IMR-90 (cell line): Measurements from ENCODE around the gene SRC. TPM values are rescaled to one million over a fixed set of nuclear protein-coding genes. Genes with fewer than 3 reads are reported as not detected.
A peak's percentile ranks its signal among the peaks of the same experiment; 100 is the strongest.

Experiments used
- ATAC-seq: fragments of 200-7000 bp; cut with Tn5 transposase; 2 replicates; pipeline ENCODE4 v1.9.1; 2020; ENCODE audit warnings: low read depth, mild to moderate bottlenecking, moderate library complexity
- BruUV-seq: library from RNA; stranded (reverse); fragments of 400-500 nt; replicated peaks from 2 replicates; lab custom pipeline; 2021; lab: Mats Ljungman, UMichigan
- CTCF ChIA-PET: fragments of 300-600 bp; formaldehyde crosslinking; extraction: SDS; loops from one replicate; lab custom pipeline; 2021; ENCODE audit warnings: antibody characterized with exemption; lab: Yijun Ruan, JAX
- POLR2A ChIA-PET: fragments of 300-600 bp; sonication (Branson Sonifier 250); formaldehyde crosslinking; loops from one replicate; lab custom pipeline; 2022; ENCODE audit warnings: antibody characterized with exemption; ENCODE audit not compliant: unreplicated experiment; lab: Charles Lee
- DNase-seq: peaks from one replicate; pipeline ENCODE4 v3.0.0; 2013
- H2AFZ ChIP-seq: replicated peaks from 2 replicates; pipeline ENCODE3; 2013; ENCODE audit warnings: low read length, mild to moderate bottlenecking; ENCODE audit not compliant: poor library complexity
- H2AK5ac ChIP-seq: 2 replicates; pipeline ENCODE4 v1.6.1; 2013; ENCODE audit warnings: low read depth, low read length, inconsistent platforms
- H2AK9ac ChIP-seq: replicated peaks from 2 replicates; pipeline ENCODE3; 2013; ENCODE audit warnings: mild to moderate bottlenecking, low read depth, low read length, moderate library complexity; ENCODE audit not compliant: poor library complexity
- H2BK120ac ChIP-seq: 2 replicates; pipeline ENCODE4 v1.6.1; 2013; ENCODE audit warnings: low read depth, low read length, inconsistent platforms
- H2BK15ac ChIP-seq: 3 replicates; pipeline ENCODE4 v1.6.1; 2013; ENCODE audit warnings: low read depth, low read length, inconsistent platforms
- H2BK20ac ChIP-seq: 2 replicates; pipeline ENCODE4 v1.6.1; 2013; ENCODE audit warnings: low read depth, mild to moderate bottlenecking, inconsistent platforms, low read length, moderate library complexity
- H2BK5ac ChIP-seq: 2 replicates; pipeline ENCODE4 v1.6.1; 2013; ENCODE audit warnings: mild to moderate bottlenecking, low read depth, low read length, inconsistent platforms; ENCODE audit not compliant: poor library complexity, severe bottlenecking
- H3K14ac ChIP-seq: replicated peaks from 2 replicates; pipeline ENCODE4 v1.6.1; 2013; ENCODE audit warnings: low read depth, low read length, inconsistent platforms
- H3K18ac ChIP-seq: 2 replicates; pipeline ENCODE4 v1.6.1; 2013; ENCODE audit warnings: low read depth, low read length, control low read depth
- H3K23ac ChIP-seq: 2 replicates; pipeline ENCODE4 v1.6.1; 2013; ENCODE audit warnings: low read depth, low read length, inconsistent platforms
- H3K27ac ChIP-seq: 2 replicates; pipeline ENCODE4 v1.5.1; 2013; ENCODE audit warnings: mild to moderate bottlenecking, control low read depth, low read length; ENCODE audit not compliant: insufficient read depth
- H3K27me3 ChIP-seq: 2 replicates; pipeline ENCODE4 v1.6.1; 2013; ENCODE audit warnings: low read length; ENCODE audit not compliant: control insufficient read depth, insufficient read depth
- H3K36me3 ChIP-seq: 2 replicates; pipeline ENCODE4 v1.6.1; 2013; ENCODE audit warnings: low read length, mixed read lengths; ENCODE audit not compliant: control insufficient read depth, insufficient read depth
- H3K4ac ChIP-seq: 2 replicates; pipeline ENCODE4 v1.6.1; 2013; ENCODE audit warnings: low read depth, low read length, inconsistent platforms
- H3K4me1 ChIP-seq: 2 replicates; pipeline ENCODE4 v1.6.1; 2013; ENCODE audit warnings: low read length, mixed read lengths; ENCODE audit not compliant: control insufficient read depth, insufficient read depth
- H3K4me2 ChIP-seq: 2 replicates; pipeline ENCODE4 v1.6.1; 2013; ENCODE audit warnings: low read depth, mild to moderate bottlenecking, control low read depth, low read length, moderate library complexity
- H3K4me3 ChIP-seq: 2 replicates; pipeline ENCODE4 v1.5.1; 2013; ENCODE audit warnings: low read depth, mild to moderate bottlenecking, control low read depth, low read length, moderate library complexity; ENCODE audit not compliant: insufficient read depth
- H3K56ac ChIP-seq: 2 replicates; pipeline ENCODE4 v1.6.1; 2013; ENCODE audit warnings: low read length, inconsistent platforms; ENCODE audit not compliant: insufficient read depth; ENCODE audit errors: extremely low read depth
- H3K79me1 ChIP-seq, 2 experiments: 2 replicates each; pipeline ENCODE4 v1.6.1; 2013; ENCODE audit warnings: low read length in 2 of 2, inconsistent platforms in 1 of 2, low read depth in 1 of 2
- H3K9ac ChIP-seq: 2 replicates; pipeline ENCODE4 v1.6.1; 2013; ENCODE audit warnings: low read depth, low read length, control low read depth
- H3K9me1 ChIP-seq: 2 replicates; pipeline ENCODE4 v1.6.1; 2013; ENCODE audit warnings: low read length, inconsistent platforms; ENCODE audit not compliant: insufficient read depth
- H3K9me3 ChIP-seq: 2 replicates; pipeline ENCODE4 v1.6.1; 2013; ENCODE audit warnings: low read length; ENCODE audit not compliant: control insufficient read depth, insufficient read depth
- H4K20me1 ChIP-seq: 2 replicates; pipeline ENCODE4 v1.6.1; 2013; ENCODE audit warnings: low read length, inconsistent platforms; ENCODE audit not compliant: insufficient read depth
- H4K5ac ChIP-seq: 2 replicates; pipeline ENCODE4 v1.6.1; 2013; ENCODE audit warnings: mild to moderate bottlenecking, low read depth, low read length, control low read depth
- H4K8ac ChIP-seq, 2 experiments: 2 replicates each; pipeline ENCODE4 v1.6.1; 2013; ENCODE audit warnings: low read depth in 2 of 2, low read length in 2 of 2, control low read depth in 1 of 2, inconsistent platforms in 1 of 2
- H4K91ac ChIP-seq: 2 replicates; pipeline ENCODE4 v1.6.1; 2013; ENCODE audit warnings: low read depth, low read length, inconsistent platforms; ENCODE audit not compliant: insufficient read depth
- CTCF ChIP-seq: conservative IDR thresholded peaks from 2 replicates; pipeline ENCODE4 v1.5.1; 2012; ENCODE audit warnings: mild to moderate bottlenecking, low read depth, low read length, improper control_type of control experiment
- MAZ ChIP-seq: IDR thresholded peaks from 2 replicates; pipeline ENCODE4 v1.6.1; 2012; ENCODE audit warnings: low read depth, mild to moderate bottlenecking, low read length, improper control_type of control experiment, moderate library complexity, borderline replicate concordance
- MXI1 ChIP-seq: IDR thresholded peaks from 2 replicates; pipeline ENCODE4 v1.6.1; 2012; ENCODE audit warnings: low read depth, mild to moderate bottlenecking, low read length, moderate library complexity, borderline replicate concordance
- USF2 ChIP-seq: fragments of 150-350 bp; IDR thresholded peaks from 2 replicates; pipeline ENCODE4 v1.6.1; 2017; ENCODE audit warnings: mild to moderate bottlenecking, antibody characterized with exemption, low read length, low read depth
- WGBS, 2 experiments: methylation state at CpG; one replicate each; pipeline versions ENCODE4 v1.1.5 to v1.1.7; 2013; ENCODE audit warnings: missing lambda C conversion rate in 2 of 2; ENCODE audit not compliant: insufficient read length in 1 of 2; ENCODE audit errors: extremely low coverage in 2 of 2; 5-methylcytosine and 5-hydroxymethylcytosine counted together
- dilution Hi-C: fragments of 300-500 bp; cut with HindIII; formaldehyde crosslinking; loops from one replicate; pipeline ENCODE4 v1.14.3; 2018; ENCODE audit warnings: low sequenced_read_pairs; ENCODE audit not compliant: unreplicated experiment
- in situ Hi-C: fragments of 300-500 bp; cut with MboI; formaldehyde crosslinking; loops from 3 replicates; pipeline ENCODE4 v1.14.3; 2019; ENCODE audit warnings: low sequenced_read_pairs, inconsistent platforms, mixed read lengths
- intact Hi-C: fragments of 100-400 bp; cut with micrococcal nuclease; formaldehyde crosslinking; loops from 2 replicates; pipeline ENCODE4 v1.10.0; 2022
- polyA plus RNA-seq, 3 experiments: library from polyadenylated mRNA; depleted of rRNA; stranded (reverse); fragments of >200 nt; gene quantifications; 2 replicates each; pipeline ENCODE4 v1.2.3, GENCODE V29; 2012; ENCODE audit warnings: low replicate concordance in 1 of 3
- total RNA-seq: library from RNA; depleted of rRNA; stranded (reverse); fragments of >200 nt; gene quantifications from 2 replicates; pipeline ENCODE4 v1.2.3, GENCODE V29; 2012

SRC gene
- total and polyA plus RNA-seq, 2 of the 4 experiments (the other 2 are of a cell fraction), result 7.0 to 24.2 TPM

- Histone ChIP-seq H3K14ac (peak overlapping the region; percentile 63; the same call in 1 of the 2 replicates), H3K9me3 (no peaks in the 10 kb centered on the region), H2AK5ac (peak overlapping the region; percentile 82), H4K5ac (peak overlapping the region; percentile 74; the same call in 1 of the 2 replicates), H4K20me1 (no peaks in the 10 kb centered on the region), H2BK15ac (no peak overlapping the region), H4K91ac (peak overlapping the region; percentile 56), H3K23ac (no peak overlapping the region), H3K4me1 (peaks cover 8% of the 10 kb centered on the region), H2BK120ac (peak overlapping the region; percentile 47; the same call in 1 of the 2 replicates), H2AFZ (peak overlapping the region; percentile 78), H3K79me1 (no peaks in the 10 kb centered on the region; a peak in 1 of 4 replicates), H3K56ac (no peak overlapping the region), H3K4me2 (no peak overlapping the region), H2AK9ac (peak overlapping the region; percentile 84), H4K8ac (peak overlapping the region in 1 of 2 experiments; percentile 64; a peak in 1 of 4 replicates), H3K27me3 (no peaks in the 10 kb centered on the region), H3K27ac (no peak overlapping the region), H3K4ac (peak overlapping the region; percentile 74), H2BK20ac (0 out of 2 replicates have a peak overlapping the region, but pooled peaks have one; percentile 39), H2BK5ac (no peak overlapping the region), H3K36me3 (no peaks in the 10 kb centered on the region), H3K9ac (no peak overlapping the region), H3K4me3 (no peak overlapping the region), H3K9me1 (peaks cover 2% of the 10 kb centered on the region; the same call in 1 of the 2 replicates), H3K18ac (no peak overlapping the region)
- dilution Hi-C loops (no loop called here), intact Hi-C loops (no loop called here), in situ Hi-C loops (no loop called here)
- peak; percentile 20 for DNase-seq
- no TSS peak for BruUV-seq
- ATAC-seq, result peak; percentile 57
- CTCF ChIA-PET, result no interaction called here
- POLR2A ChIA-PET, result no interaction called here
- WGBS, 2 experiments, result 86% methylated on average over 2 of the region's 11 CpGs; no CpG with 5 or more reads in 1 of the 2 experiments
- TF ChIP-seq MXI1, result no peak
- TF ChIP-seq MAZ, result 0 out of 2 replicates have a peak, but pooled peaks have one; percentile 21
- TF ChIP-seq USF2, result no peak
- no peak for TF ChIP-seq CTCF
These were observed 9.4 kb upstream of the SRC start for GRCh38 chr20:37336369-37337207.
